GM18861 (cell line): ENCODE measurements around the gene ZNF672.
"Not testable (repeated sequence)": the region's sequence is repeated elsewhere in the genome, so short reads cannot be mapped to it uniquely, and the experiment has no call there.

Experiments used
- ATAC-seq: cut with Tn5 transposase; IDR thresholded peaks from one replicate; pipeline ENCODE4 v1.9.1; 2021; ENCODE audit not compliant: unreplicated experiment

ZNF672 gene

DNA sequence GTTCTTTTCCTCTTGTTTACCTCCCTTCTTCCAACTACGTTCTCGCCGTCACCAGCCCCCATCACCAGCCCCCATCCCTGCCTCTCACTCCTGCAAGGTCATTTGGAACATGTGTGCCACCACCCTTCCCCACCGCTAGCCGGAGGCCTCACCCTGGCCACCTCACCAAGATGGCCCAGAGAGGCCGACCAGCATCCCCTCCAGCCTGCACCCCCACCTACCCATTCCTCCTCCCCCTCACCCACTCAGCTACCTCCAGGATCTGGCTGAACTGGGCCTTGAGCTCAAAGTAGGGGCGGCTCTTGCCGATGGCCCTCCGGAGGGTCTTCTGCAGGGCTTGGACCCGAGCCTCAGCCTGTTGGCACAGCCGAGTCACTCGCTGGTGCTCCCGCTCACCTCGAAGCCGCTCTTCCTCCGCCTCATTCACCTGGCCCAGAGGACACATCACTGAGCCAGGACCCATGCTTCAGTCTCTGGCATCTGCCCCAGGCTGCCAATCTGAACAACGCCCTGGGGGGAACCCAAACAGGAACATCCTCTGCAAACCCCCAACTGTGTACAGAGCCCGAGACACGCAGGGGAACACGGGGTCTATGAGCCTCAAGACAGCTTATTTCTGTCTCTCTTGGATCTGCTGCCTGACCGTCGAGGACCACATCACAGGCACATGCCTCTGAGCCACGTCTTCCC is 25.1 kb upstream of the ZNF672 start:
- no peak for ATAC-seq

DNA sequence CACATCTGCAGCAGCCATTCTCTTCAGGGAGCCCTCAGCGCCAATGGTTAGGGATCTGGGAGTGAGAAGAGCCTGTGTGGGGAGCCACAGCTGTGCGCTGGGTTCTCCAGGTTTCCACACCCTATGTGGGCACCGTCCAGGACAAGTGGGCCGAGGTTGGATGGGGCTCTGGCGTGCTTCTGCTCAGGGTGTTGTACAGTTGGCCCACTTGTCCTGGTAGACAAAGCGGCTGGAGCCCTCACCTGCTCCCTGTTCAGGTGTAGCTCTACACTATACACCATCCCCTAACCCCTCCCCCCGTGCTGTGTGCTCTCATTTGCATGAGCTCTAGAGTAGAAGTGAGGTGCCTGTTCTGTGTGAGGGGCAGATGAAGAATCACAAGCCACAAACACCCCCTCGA is 24.5 kb upstream of the ZNF672 start:
- ATAC-seq: no peak

DNA sequence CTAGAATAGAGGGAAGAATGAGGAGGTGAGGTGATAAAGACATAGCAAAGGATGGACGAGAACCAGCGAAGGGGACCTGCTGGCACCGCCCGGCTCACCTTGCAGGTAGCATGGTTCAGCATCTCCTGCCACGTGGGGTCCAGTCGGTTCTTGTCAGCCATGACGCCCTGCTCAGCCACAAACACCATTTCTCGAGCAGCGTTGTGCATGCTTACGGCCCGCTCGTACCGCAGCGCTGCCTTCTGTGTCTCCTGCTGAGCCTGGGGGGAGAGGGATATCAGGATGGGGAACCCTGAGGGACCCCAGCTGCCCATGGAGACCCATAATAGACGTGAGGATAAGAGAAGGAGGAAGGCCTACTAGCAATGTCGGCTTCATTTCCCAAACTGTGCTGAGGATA is 23.7 kb upstream of the ZNF672 start:
- no peak for ATAC-seq

DNA sequence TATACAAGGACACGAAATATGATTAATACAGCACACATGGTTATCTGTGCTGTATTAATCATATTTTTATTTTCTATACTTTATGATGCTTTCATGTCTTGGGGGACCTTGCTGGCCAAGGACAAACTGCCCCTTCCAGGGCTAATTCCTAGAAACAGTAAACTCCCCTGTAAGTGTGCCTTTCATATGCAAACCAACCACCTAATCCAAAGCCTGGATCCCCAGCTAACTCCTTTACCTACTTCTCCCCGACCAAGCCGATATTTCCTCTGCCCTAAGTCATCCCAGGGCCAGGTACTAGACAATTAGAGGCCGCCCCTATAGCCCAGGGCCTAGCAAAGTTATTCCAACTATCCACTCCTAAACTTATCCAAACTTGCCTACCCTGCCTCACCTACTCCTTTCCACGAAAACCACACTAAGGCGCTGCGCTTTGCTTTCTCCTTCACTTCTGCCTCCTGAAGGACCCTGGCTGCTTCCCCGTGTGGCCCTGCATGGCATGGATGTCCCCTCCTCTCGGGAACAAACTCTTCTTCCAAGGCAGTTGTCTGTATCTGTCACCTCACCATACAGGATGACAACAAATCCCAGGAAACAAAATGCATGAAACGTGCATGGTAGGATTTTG is 22.5 kb upstream of the ZNF672 start:
- no peak for ATAC-seq

DNA sequence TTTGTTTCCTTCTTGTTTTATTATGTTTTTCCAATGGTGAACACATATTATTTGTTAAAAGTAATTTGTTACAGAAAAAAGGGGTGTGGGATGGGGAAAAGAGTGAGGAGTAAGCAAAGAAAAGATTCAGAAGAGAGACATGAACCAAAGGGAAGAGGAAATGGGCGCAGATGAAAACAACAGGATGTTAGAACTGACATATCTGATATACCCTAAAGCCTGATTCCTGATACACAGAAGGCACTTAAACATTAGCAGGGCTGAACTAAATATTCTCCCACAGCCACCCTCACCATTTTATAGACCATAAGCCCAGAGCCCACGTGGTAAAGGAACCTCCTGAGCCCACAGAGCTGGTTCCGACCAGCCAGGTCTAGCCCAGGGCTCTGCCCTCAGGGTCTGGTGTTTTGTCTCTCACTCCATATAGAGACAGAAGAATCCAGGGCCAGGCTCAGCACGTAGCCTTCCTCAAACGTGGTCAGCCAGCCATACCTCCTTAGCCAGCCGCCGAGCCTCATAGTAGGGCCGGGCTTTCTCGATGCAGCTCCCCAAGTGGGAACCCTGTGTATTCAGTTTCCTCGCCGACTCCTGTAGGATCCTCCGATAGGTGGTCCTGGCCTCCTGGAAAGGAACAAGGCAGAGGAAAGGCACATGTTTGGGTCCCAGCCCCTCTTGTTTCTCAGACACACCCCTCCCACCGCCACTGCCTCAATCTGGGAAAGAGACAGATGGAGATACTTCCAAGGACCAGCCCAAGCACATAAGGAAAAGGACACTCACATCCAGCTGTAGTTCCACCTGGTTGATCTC is 21.8 kb upstream of the ZNF672 start:
- no peak for ATAC-seq

DNA sequence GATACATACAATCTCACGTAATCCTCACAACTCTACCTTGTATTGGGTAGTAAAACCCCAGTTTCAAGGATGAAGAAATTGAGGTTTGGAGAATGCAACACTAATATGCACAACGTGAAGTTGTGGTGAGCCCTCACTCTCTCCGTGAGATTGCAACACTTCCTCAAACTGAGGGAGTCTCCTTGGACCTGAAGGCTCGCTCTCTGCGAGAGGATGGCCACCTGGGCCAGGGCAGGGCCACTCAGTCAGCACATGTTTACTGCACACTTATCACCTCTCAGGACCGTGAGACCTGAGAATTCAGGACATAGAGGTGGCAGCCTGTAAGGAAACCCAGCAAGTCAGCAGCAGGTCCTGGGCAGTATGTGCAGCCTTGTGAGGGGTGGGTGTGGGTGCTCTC is 21.0 kb upstream of the ZNF672 start:
- ATAC-seq: no peak

DNA sequence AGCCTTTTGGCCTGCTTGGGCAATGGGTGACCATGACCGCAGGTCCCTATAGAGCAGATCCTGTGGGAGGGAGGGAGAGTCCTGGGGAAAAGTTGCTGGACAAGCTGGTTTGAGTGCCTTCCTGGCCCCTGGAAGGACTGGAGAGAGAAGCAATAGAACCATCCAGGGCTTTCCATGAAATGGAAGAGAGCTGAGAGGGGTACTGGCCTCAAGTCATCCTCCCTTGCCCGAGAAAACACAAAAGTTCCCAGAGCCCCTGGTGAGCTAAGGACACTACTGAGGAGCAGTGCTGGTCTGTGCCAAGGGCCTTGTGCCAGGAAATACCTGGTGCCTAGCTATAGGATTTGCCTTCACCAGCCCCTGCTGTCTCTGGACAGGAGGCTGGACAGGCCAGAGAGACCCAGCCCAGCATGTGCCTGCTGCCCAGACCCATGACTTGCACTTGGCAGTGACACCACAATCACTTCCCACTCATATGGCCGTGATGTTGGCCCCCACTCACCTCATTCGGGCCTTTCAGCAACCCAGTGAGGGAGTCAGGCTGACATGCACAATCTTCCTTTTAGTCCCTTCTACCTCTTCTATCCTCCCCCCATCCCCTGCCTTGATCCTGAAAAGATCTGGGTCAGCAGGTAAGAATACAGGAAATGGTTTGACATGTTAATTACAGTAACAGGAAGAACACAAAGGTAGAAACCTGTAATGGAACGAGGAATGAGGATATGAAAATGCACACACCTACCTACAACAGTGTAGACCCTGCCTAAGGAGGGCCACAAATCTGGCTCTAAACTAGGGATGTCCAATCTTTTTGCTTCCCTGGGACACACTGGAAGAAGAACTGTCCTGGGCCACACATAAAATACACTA is 19.3 kb upstream of the ZNF672 start:
- no peak for ATAC-seq

DNA sequence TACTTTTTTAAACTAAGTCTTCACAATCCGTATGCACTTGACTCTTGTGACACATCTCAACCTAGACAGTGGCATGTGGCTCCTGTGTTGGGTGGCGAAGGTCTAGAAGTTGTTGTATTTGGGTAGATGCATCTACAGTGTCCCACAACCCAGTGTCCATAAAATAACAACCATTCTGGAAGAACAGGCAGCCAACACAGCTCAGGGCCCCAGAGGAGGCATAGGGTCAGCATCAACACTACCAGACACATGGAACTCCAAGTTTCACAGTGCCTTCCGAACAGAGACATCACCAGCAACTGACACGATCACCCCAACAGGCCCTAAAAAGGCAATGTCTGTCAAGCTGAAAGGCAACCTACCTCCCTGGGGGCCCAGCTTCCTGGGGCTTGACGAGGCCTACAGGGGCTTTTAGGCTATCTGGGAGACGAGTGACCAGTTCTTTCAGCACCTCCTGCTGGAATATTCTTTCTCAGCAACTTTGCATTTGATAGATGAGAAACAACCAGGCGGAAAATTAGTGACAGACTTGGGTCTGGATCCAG is 17.9 kb upstream of the ZNF672 start:
- no peak for ATAC-seq

DNA sequence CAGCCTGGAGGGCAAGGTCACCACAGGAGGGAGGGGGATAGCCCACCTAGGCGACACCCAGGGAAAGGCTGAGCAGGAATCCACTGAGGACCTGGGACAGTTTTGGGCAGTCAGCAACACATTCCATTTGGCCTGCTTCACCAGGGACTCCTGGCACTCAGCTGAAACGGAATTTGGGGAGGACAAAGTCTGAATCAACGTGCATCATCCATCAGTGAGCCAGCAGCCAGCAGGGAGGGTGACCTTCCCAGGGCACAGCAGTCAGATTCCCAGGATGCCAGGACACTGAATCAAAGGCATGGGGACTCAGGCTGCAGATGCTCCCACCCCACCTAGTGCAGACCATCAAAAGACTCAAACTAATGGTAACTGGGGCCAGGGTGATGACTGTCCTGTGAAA is 16.9 kb upstream of the ZNF672 start:
- no peak for ATAC-seq

DNA sequence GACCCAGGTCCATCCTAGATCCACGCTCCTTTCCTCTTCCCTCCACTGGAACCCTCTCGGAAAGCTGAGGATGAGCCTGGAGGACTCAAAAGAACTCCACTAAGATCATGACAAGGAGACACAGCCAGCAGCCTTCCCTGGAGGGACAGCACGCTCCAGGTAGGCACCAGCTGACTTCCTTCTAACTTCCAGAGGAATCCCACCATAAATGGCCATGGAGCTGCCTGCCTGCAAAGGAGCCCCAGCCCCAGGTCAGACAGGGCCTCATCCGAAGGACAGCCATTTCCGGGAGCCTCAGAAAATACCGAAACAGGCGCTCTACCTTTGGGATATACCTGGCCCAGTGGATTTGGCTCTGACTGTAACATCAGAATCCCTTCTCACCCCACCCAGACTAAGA is 16.4 kb upstream of the ZNF672 start:
- ATAC-seq: no peak

DNA sequence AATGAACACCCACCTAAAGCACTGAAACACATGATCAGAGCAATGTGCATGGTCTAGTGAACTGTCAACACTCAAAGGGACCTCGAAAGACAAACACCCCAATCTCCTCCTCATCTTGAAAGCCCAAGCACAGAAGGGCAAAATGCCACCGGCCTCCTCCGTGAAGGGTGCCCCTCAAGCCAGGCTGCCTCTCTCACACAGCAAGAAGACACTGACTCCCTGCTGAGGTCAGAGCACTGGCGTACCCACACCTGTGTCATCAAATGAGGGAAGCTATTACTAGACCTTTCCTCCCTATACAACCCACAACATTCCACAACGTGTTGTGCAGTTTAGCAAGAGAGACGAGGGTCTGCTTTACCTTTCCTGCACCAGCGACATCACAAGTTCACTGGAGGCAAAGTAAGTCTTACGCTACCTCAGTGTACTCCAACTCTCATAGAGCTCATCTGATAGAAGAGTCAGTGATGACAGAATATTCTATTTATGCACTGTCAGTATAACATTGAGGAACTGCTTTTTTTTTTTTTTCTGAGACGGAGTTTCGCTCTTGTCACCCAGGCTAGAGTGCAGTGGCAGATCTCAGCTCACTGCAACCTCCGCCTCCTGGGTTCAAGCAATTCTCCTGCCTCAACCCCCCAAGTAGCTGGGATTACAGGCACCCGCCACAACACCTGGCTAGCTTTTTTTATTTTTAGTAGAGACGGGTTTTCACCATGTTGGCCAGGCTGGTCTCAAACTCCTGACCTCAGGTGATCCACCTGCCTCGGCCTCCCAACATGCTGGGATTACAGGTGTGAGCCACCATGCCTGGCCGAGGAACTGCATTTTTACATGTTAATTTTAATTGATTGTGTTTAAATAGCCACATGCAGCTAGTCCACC is 15.6 kb upstream of the ZNF672 start:
- ATAC-seq: no peak

DNA sequence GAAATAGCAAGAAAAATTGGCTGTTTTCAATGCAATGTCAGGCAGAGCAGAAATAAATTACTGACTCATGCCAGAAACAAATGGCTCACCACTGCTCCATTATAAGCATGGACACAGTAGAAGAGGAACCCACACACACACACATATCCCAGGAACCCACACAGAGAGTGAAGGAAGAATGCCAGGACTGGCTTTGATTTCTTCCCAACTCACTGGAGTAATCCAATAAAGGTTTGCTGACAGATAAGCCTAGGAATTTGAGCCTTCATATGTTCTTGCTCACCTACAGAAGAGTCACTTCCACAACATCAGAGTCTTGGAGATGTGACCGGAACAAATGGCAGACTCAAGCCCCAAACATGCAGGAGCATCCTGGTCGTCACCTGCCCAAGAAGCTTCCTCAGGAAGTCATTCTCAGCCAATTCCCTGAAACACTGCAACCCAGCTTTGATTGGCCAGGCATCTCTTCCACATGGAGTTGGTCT is 14.5 kb upstream of the ZNF672 start:
- no peak for ATAC-seq

DNA sequence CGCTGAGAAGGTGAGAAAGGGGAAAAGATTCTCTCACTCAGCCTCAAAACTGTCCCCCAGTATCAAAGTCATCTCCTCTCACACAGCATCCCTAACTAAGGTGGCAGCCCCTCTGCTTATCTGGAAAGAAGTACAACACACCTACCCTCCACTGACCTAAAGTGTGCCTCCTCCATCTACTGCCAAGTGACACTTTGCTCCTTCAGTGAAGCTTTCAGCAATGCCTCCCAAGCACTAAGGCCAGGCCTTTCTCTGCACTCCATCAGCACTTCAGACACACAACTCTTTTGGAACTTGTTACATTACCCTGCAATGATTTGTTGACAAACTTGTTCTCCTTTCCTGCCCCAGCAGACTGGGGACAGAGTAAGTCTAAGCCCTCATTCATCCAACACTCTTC is 13.7 kb upstream of the ZNF672 start:
- no peak for ATAC-seq

DNA sequence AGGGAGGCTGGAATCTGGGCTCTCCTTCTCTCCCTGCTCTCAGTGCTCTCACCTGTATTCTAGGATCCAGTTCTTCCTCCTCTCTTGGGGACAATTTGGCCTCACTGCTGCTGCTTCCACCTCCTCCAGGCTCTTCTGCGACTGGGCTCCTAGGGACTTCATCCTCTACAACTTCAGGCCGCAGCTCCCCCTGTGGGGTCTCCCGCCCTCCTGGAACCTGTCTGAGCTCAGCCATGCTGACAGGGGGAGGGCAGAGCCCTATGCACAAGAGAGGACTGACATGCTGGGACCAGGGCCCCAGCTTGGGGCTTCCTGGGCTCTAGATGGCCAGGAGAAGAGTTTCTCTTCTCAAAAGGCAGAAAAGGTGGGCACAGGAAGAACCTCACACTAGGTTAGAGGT is 13.3 kb upstream of the ZNF672 start:
- no peak for ATAC-seq

DNA sequence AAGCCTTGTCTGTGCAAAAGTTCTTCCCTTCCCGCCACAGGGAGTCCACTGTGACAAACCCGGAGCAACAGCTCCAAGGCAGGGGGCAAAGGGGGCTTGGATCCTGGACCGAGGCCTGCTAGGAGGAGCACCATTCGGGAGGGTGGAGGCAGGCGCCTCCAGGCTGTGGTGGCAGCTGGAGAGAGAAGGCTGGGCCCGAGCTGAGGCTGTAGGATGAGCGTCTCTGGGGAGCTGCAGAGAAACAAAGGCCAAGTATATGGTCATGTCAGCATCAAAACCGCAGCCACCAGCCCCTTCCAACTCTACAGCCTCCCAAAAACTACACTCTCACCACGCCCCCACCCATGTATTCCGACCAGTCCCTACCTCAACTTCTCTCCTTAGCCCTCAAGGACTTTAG is 12.9 kb upstream of the ZNF672 start:
- no peak for ATAC-seq

DNA sequence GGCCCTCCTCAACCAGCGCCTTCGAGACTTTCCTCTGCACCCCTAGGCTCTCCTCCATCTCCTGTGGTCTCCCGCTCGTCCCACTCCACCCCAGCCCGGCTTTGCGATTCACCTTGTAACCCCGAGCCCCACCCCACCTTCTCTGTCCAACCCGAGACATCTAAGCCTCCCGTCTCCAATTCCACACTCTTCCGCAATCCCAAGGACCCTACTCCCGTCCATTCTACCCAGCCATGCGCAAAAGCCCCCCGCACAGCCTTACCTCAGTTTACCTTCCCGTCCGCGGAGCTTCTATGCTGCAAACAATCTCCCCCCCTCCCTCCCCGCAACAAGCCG is 12.5 kb upstream of the ZNF672 start:
- ATAC-seq: no peak

DNA sequence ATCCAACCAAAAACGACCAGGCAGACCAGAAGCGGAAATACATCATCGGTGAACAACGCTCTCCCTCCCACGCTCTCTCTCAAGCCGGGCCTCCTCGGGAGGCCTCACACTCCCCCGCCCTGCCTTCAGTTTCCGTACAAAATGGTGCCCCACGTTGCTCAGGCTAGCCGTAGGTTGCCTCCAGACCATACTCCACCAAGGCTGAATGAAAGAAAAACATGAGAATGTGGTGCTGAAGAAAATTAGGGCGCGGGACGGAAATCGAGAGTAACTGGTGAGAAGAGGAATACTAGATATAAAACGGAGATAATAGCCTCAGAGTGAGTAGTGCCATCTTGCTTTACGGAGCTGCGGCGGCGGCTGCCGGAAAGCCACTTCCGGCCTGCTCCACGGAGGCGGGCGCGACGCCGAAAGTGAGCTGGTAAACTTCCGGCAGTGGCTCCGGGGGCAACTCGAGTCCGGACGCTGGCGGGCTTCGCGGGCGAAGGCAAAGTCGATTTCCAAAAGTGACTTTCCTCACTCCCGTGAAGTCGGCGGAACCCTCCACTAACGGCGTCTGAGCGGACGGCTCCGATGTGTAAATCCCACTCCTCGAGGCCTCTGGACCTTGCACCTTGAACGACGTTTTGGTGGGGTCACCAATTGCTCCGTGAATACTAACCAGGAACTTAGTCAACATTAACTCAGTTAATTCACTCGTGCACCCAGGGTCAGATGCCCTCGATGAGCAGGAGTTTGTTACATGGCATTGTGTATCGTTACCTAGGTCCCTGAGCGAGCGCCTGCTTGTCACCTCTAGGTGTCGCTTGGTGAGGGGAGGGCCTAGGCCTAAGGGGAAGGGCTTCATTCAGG is 11.9 kb upstream of the ZNF672 start, which contains the start of gene SH3BP5L:
Gene SH3BP5L, minus strand, starts transcription at position 7 of the 852 bp plus-strand sequence. CDS start 980 bp downstream, outside the sequence.
- ATAC-seq: peak; percentile 93

DNA sequence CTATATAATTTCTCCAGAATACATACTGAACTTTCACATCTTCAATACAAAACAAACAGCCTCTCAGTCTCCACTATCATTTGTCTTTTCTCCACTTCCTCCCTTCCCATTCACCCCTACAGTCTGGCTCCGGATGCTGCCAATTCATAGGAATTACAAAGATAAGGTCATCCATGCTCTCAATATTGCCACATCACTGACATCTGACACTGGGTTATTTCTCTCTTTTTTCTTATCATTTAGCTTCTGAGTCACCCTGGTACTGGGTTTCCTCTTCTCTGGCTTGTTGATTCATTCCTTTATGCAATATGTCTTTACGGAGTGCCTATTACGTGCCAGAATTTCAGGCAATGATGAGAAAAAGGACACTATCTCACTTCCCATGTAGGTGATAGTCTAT is 9.2 kb upstream of the ZNF672 start:
- no peak for ATAC-seq

DNA sequence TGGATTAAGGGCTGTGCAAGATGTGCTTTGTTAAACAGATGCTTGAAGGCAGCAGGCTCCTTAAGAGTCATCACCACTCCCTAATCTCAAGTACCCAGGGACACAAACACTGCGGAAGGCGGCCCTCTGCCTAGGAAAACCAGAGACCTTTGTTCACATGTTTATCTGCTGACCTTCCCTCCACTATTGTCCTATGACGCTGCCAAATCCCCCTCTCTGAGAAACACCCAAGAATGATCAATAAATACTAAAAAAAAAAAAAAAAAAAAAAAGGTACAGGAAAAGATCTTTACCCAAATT is 7.4 kb upstream of the ZNF672 start:
- ATAC-seq: not testable (repeated sequence)
